Cardiac fibroblast (primary cell): ENCODE measurements around the gene GRK3.
"Not testable (repeated sequence)": the region's sequence is repeated elsewhere in the genome, so short reads cannot be mapped to it uniquely, and the experiment has no call there.

Source experiments
- DNase-seq, 2 donors: peaks; one replicate each; pipeline versions ENCODE4 v3.0.0 to v3.0.0-alpha.2; 2010; ENCODE audit warnings: low read depth in 2 of 2
- H3K4me3 ChIP-seq, 2 donors: replicated peaks in 1 of 2; 1 replicate in 1 of 2; 2 replicates in 1 of 2; pipeline ENCODE4 v1.5.1; 2011; ENCODE audit warnings: low read depth in 2 of 2, low read length in 2 of 2, mild to moderate bottlenecking in 2 of 2, moderate library complexity in 1 of 2
- CTCF ChIP-seq: IDR thresholded peaks from one replicate; pipeline ENCODE4 v1.5.1; 2011; ENCODE audit warnings: low read depth, mild to moderate bottlenecking, low read length, inconsistent platforms

The GRK3 gene

GRCh38 chr22:25553131-25553530 is 11.3 kb upstream of the GRK3 start:
- no peak overlapping the region for H3K4me3 ChIP-seq
- no peak for TF ChIP-seq CTCF
- DNase-seq, result no peak

- TF ChIP-seq CTCF, result no peak
- no peak for DNase-seq
- no peak overlapping the region for H3K4me3 ChIP-seq
Measured at GRCh38 chr22:25554238-25554671, 10.2 kb upstream of the GRK3 start.

- TF ChIP-seq CTCF, result no peak
- no peak for DNase-seq
Measured at GRCh38 chr22:25554689-25555088, 9.8 kb upstream of the GRK3 start.

GRCh38 chr22:25555586-25555985 is 8.9 kb upstream of the GRK3 start:
- no peak overlapping the region for H3K4me3 ChIP-seq
- no peak for DNase-seq
- no peak for TF ChIP-seq CTCF

More at GRCh38 chr22:25554689-25555088, 9.8 kb upstream of the GRK3 start:
- H3K4me3 ChIP-seq, result no peak overlapping the region

GRCh38 chr22:25557218-25557617 is 7.3 kb upstream of the GRK3 start:
- no peak for DNase-seq
- no peak for TF ChIP-seq CTCF
- H3K4me3 ChIP-seq, result no peak overlapping the region

- H3K4me3 ChIP-seq, result no peak overlapping the region
- TF ChIP-seq CTCF, result no peak
- DNase-seq, result no peak
Measured at GRCh38 chr22:25558341-25558740, 6.1 kb upstream of the GRK3 start.

GRCh38 chr22:25559910-25560309 is 4.6 kb upstream of the GRK3 start:
- H3K4me3 ChIP-seq, result not testable (repeated sequence)

GRCh38 chr22:25561182-25561581 is 3.3 kb upstream of the GRK3 start:
- not testable (repeated sequence) for DNase-seq, H3K4me3 ChIP-seq

More at GRCh38 chr22:25559910-25560309, 4.6 kb upstream of the GRK3 start:
- DNase-seq, result not testable (repeated sequence)

GRCh38 chr22:25561927-25562326 is 2.5 kb upstream of the GRK3 start:
- H3K4me3 ChIP-seq, DNase-seq: not testable (repeated sequence)

- H3K4me3 ChIP-seq, DNase-seq: not testable (repeated sequence)
Measured at GRCh38 chr22:25562966-25563760, 1.3 kb upstream of the GRK3 start.
